MM.1S (cell line): ENCODE measurements around the gene OR6B3.

Experiments used
- CTCF ChIP-seq: fragments of 300-600 bp; sonication (generic); IDR thresholded peaks from 2 replicates; pipeline ENCODE4 v1.5.1; 2016; ENCODE audit warnings: antibody characterized with exemption, low read length, mixed read lengths
- EZH2 ChIP-seq: fragments of 300-600 bp; sonication (generic); optimal IDR thresholded peaks from 2 replicates; pipeline ENCODE3; 2017; ENCODE audit warnings: low read depth, mild to moderate bottlenecking, antibody characterized with exemption, low read length, mixed read lengths
- EZH2phosphoT487 ChIP-seq: fragments of 300-600 bp; sonication (generic); IDR thresholded peaks from 2 replicates; pipeline ENCODE4 v1.6.1; 2018; ENCODE audit warnings: antibody characterized with exemption, low read length

- TF ChIP-seq EZH2: no peak
- no peak for TF ChIP-seq EZH2phosphoT487
- TF ChIP-seq CTCF: no peak
Measured at GRCh38 chr2:240086563-240086962, 33.2 kb upstream of the OR6B3 start.
